DND-41 (cell line): ENCODE data around the gene HSPA1L.

Source experiments
- CTCF ChIP-seq: IDR thresholded peaks from 2 replicates; pipeline ENCODE4 v1.5.1; 2012; ENCODE audit warnings: borderline replicate concordance, low read length, moderate library complexity, mild to moderate bottlenecking; ENCODE audit not compliant: poor library complexity, severe bottlenecking; ENCODE audit errors: extremely low read depth
- EZH2 ChIP-seq: IDR thresholded peaks from 3 replicates; pipeline ENCODE4 v1.6.1; 2012; ENCODE audit warnings: borderline replicate concordance, low read depth, mild to moderate bottlenecking, moderate library complexity, low read length, inconsistent platforms; ENCODE audit not compliant: severe bottlenecking

- TF ChIP-seq CTCF (no peak), EZH2 (no peak)
Measured at GRCh38 chr6:31776989-31777666, 38.0 kb downstream of the HSPA1L start, which contains the start of gene VWA7.
